A549 treated with RU486 at 1 μM for 4 hours (cell line): ENCODE results near the gene DDX47. TPM values are rescaled to one million over a fixed set of nuclear protein-coding genes. Genes with fewer than 3 reads are reported as not detected.

Experiments
- total RNA-seq: library from RNA; stranded (reverse); fragments of 200-300 nt; extraction: Qiagen RNA extraction; gene quantifications from 5 replicates; pipeline ENCODE4 v1.2.3, GENCODE V29; 2022; ENCODE audit warnings: low read depth

Gene DDX47
- total RNA-seq: 79.4 to 111 TPM (median 89.0 TPM) in 5 replicates

DNA sequence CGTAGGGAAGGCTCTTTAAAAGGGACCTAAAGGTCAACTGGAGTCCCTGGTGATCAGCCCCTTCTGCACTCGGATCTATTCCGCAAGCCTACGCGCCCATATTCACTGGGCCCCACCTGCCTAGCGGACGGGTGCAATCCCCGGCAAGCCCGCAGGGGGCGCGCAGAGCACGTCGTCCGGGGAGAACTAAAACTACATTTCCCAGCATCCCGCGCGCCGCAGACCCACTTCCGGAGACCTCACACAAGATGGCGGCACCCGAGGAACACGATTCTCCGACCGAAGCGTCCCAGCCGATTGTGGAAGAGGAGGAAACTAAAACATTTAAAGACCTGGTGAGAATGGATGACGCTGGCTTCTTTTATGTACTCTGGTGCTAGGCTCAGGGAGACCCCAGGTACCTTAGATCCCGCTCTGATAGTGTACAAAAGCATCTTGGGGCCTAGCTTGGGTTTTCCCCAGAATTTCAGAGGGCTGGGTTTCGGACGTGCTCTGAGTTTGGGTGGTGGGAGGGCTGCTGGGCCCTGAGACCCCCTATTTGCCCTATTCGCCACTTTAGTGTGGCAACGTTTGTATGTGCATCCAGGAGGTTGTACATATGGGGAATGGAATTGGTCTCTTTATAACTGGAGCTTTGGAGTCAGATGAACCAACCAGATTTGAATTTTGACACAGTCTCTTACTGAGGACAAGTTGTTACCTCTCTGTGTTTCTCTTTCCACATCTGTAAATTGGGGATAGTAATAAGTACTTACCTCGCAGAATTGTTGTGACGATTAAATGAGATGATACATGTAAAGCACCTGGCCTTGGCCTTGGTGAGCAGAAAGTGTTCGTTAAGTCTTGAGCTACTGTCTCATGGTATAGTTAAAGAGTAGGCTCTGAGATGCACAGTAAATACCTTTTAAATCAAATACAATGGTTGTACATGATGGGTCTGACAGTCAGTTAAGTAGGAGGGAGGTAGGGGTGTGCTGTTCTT, at the start of gene DDX47:
DDX47 (plus strand) TSS at position 227 of the 982 bp plus-strand sequence; CDS start at position 249, 22 bp downstream.

DNA sequence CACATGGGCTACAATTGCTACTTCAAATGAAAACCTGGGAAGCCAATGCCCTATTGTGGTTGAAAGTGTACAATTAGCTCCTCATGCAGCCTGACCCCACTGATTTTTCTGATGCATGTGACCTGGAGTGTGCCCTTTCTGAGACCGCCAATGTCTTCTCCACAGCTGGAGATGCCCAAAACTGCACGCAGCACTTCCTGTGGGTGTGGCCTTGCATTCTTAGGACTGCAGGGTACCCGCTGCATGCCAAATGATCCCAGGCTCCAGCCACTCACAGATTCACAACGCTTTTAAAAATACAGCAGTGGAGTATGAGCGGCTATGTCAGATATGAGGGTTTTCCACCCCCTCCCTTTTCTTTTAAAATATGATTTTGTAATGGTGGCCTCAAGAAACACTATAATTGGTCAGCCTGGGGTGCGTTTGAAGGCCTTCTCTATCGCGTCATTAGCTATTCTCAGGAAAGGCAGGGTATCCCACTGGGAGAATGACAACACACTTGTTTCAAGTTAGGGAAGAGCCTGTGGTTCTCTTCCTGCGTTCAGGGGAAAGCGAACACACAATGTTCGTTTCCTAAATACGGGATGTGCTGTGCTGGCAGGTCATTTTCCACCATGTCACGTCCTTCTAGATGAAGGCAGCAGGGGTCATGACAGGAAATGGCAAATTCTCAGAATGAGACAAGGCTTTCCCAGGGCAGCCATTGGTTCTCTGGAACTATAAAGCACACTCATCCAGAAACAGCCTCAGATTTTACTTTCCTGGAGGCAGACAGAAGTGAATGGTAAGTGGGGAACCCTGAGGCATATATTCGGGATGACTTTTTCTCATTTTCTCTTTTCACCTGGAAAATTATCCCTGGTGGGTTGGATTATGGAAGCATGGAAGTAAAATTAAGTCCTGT, 28.0 kb upstream of the DDX47 start, which contains the start of gene APOLD1:
APOLD1 (plus strand) TSS at position 749 of the 904 bp plus-strand sequence; CDS start at position 782, 33 bp downstream.

Other genes starting within 250 kb of the DDX47 start
- 12.1 to 24.3 TPM (median 21.2 TPM) in 5 replicates for gene CREBL2, start 201.5 kb upstream of the DDX47 start, total RNA-seq
- gene GPR19, start 117.2 kb upstream of the DDX47 start, total RNA-seq: 0.78 to 1.9 TPM (median 1.0 TPM) in 5 replicates
- 12.0 to 21.3 TPM (median 20.1 TPM) in 5 replicates for gene CDKN1B, start 96.0 kb upstream of the DDX47 start, total RNA-seq
- 0.25 to 0.74 TPM (median 0.50 TPM) in 5 replicates for gene APOLD1, start 27.7 kb upstream of the DDX47 start, total RNA-seq
- gene GPRC5A, start 78.2 kb downstream of the DDX47 start, total RNA-seq: 250 to 405 TPM (median 359 TPM) in 5 replicates
- gene GPRC5D, start 138.8 kb downstream of the DDX47 start, total RNA-seq: not detected in 5 replicates
- 51.6 to 66.0 TPM (median 54.1 TPM) in 5 replicates for gene HEBP1, start 186.9 kb downstream of the DDX47 start, total RNA-seq
- 2.7 to 4.3 TPM (median 4.1 TPM) in 5 replicates for gene FAM234B, start 231.0 kb downstream of the DDX47 start, total RNA-seq